H1 (cell line): ENCODE results near the gene FRAT2. TPM values are rescaled to one million over a fixed set of nuclear protein-coding genes. Genes with fewer than 3 reads are reported as not detected.

Experiments used
- CTCF ChIA-PET: fragments of 300-600 bp; sonication (Branson Sonifier 250); formaldehyde crosslinking; loops from one replicate; lab custom pipeline; 2021; ENCODE audit not compliant: partially characterized antibody; lab: Charles Lee
- POLR2A ChIA-PET: fragments of 300-600 bp; sonication (Branson Sonifier 250); formaldehyde crosslinking; loops from one replicate; lab custom pipeline; 2021; ENCODE audit warnings: inconsistent platforms; ENCODE audit not compliant: partially characterized antibody; lab: Charles Lee
- DNase-seq, 2 experiments: peaks; one replicate each; pipeline versions ENCODE4 v3.0.0 to v3.0.0-alpha.2; 2010 to 2022; ENCODE audit warnings: low spot score in 2 of 2, low read depth in 1 of 2, mixed read lengths in 1 of 2
- FAIRE-seq: peaks from 2 replicates; lab custom pipeline; 2011; peaks lifted over from hg19 to GRCh38; lab: Jason Lieb, UNC
- H2AFZ ChIP-seq: 2 replicates; pipeline ENCODE4 v1.8.1; 2012; ENCODE audit warnings: low read length, inconsistent platforms
- H2AK5ac ChIP-seq: 2 replicates; pipeline ENCODE4 v1.6.1; 2013; ENCODE audit warnings: low read depth, low read length
- H2BK120ac ChIP-seq: replicated peaks from 2 replicates; pipeline ENCODE3; 2013; ENCODE audit warnings: low read depth, low read length, inconsistent platforms
- H2BK12ac ChIP-seq: 2 replicates; pipeline ENCODE4 v1.6.1; 2013; ENCODE audit warnings: low read depth, low read length
- H2BK15ac ChIP-seq: 2 replicates; pipeline ENCODE4 v1.6.1; 2013; ENCODE audit warnings: low read length
- H2BK20ac ChIP-seq: 2 replicates; pipeline ENCODE4 v1.6.1; 2013; ENCODE audit warnings: low read length
- H2BK5ac ChIP-seq: 2 replicates; pipeline ENCODE4 v1.6.1; 2013; ENCODE audit warnings: low read depth, low read length
- H3K14ac ChIP-seq: 2 replicates; pipeline ENCODE4 v1.6.1; 2013; ENCODE audit warnings: inconsistent platforms; ENCODE audit not compliant: insufficient read length
- H3K18ac ChIP-seq: 2 replicates; pipeline ENCODE4 v1.6.1; 2013; ENCODE audit warnings: low read length; ENCODE audit errors: extremely low read depth
- H3K23ac ChIP-seq: 2 replicates; pipeline ENCODE4 v1.6.1; 2013; ENCODE audit warnings: inconsistent platforms; ENCODE audit not compliant: insufficient read length
- H3K23me2 ChIP-seq: 2 replicates; pipeline ENCODE4 v1.6.1; 2013; ENCODE audit warnings: low read depth, low read length
- H3K27ac ChIP-seq: 2 replicates; pipeline ENCODE4 v1.6.1; 2011; ENCODE audit warnings: low read depth, low read length, inconsistent platforms
- H3K27me3 ChIP-seq, 4 experiments: replicated peaks in 1 of 4; 1 replicate in 1 of 4; 2 replicates in 3 of 4; pipeline versions ENCODE4 v1.6.1 to v1.8.1; 2011 to 2013; ENCODE audit warnings: low read length in 3 of 4, mild to moderate bottlenecking in 3 of 4, inconsistent platforms in 2 of 4, mixed read lengths in 2 of 4, moderate library complexity in 1 of 4; ENCODE audit not compliant: control insufficient read depth in 3 of 4, insufficient read depth in 3 of 4; ENCODE audit errors: extremely low read depth in 1 of 4
- H3K36me3 ChIP-seq, 4 experiments: 2 replicates each; pipeline versions ENCODE4 v1.6.1 to v1.8.1; 2011 to 2013; ENCODE audit warnings: mild to moderate bottlenecking in 4 of 4, low read length in 3 of 4, moderate library complexity in 2 of 4, control low read depth in 1 of 4, inconsistent platforms in 1 of 4; ENCODE audit not compliant: insufficient read depth in 4 of 4, control insufficient read depth in 2 of 4
- H3K4ac ChIP-seq: replicated peaks from 2 replicates; pipeline ENCODE3; 2013; ENCODE audit warnings: low read length, low read depth, mixed read lengths, inconsistent platforms; ENCODE audit not compliant: insufficient read length
- H3K4me1 ChIP-seq, 4 experiments: replicated peaks in 1 of 4; 1 replicate in 1 of 4; 2 replicates in 3 of 4; pipeline versions ENCODE4 v1.6.1 to v1.8.1; 2011 to 2013; ENCODE audit warnings: low read length in 3 of 4, inconsistent platforms in 2 of 4, mixed read lengths in 1 of 4; ENCODE audit not compliant: insufficient read depth in 4 of 4, control insufficient read depth in 3 of 4
- H3K4me2 ChIP-seq, 2 experiments: 2 replicates each; pipeline versions ENCODE4 v1.6.1 to v1.8.1; 2011 to 2013; ENCODE audit warnings: low read depth in 2 of 2, low read length in 2 of 2, control low read depth in 1 of 2, inconsistent platforms in 1 of 2, mild to moderate bottlenecking in 1 of 2; ENCODE audit not compliant: insufficient read depth in 1 of 2
- H3K4me3 ChIP-seq, 4 experiments: fragments of 200-600, 300-600 bp in 1 of 4; sonication (generic), shearing (Covaris generic), sonication (Bioruptor Twin) in 1 of 4; 2 replicates each; pipeline versions ENCODE4 v1.5.1 to v1.8.1; 2011 to 2016; ENCODE audit warnings: low read length in 4 of 4, low read depth in 3 of 4, control low read depth in 2 of 4, inconsistent platforms in 2 of 4, mild to moderate bottlenecking in 2 of 4, mixed read lengths in 1 of 4, moderate library complexity in 1 of 4; ENCODE audit not compliant: insufficient read depth in 2 of 4; ENCODE audit errors: extremely low read depth in 1 of 4
- H3K56ac ChIP-seq: replicated peaks from 2 replicates; pipeline ENCODE3; 2013; ENCODE audit warnings: low read depth, mild to moderate bottlenecking, mixed read lengths, low read length, inconsistent platforms; ENCODE audit not compliant: insufficient read length
- H3K79me1 ChIP-seq: 2 replicates; pipeline ENCODE4 v1.6.1; 2013; ENCODE audit warnings: low read depth, low read length, control low read depth
- H3K79me2 ChIP-seq, 2 experiments: 2 replicates each; pipeline versions ENCODE4 v1.6.1 to v1.8.1; 2012 to 2013; ENCODE audit warnings: low read length in 2 of 2, mild to moderate bottlenecking in 2 of 2, inconsistent platforms in 1 of 2; ENCODE audit not compliant: insufficient read depth in 2 of 2, control insufficient read depth in 1 of 2
- H3K9ac ChIP-seq, 4 experiments: replicated peaks in 1 of 4; 1 replicate in 1 of 4; 2 replicates in 3 of 4; pipeline versions ENCODE4 v1.6.1 to v1.8.1; 2011 to 2013; ENCODE audit warnings: low read depth in 3 of 4, low read length in 3 of 4, control low read depth in 2 of 4, mild to moderate bottlenecking in 2 of 4, moderate library complexity in 2 of 4, inconsistent platforms in 1 of 4; ENCODE audit errors: extremely low read depth in 1 of 4
- H3K9me3 ChIP-seq, 2 experiments: 2 replicates each; pipeline versions ENCODE4 v1.6.1 to v1.8.1; 2012 to 2013; ENCODE audit warnings: mild to moderate bottlenecking in 2 of 2, moderate library complexity in 2 of 2, control low read depth in 1 of 2, inconsistent platforms in 1 of 2, low read depth in 1 of 2, low read length in 1 of 2, mixed read lengths in 1 of 2; ENCODE audit not compliant: insufficient read depth in 2 of 2
- H4K20me1 ChIP-seq, 2 experiments: replicated peaks in 1 of 2; 2 replicates each; pipeline versions ENCODE3 to v1.8.1; 2011 to 2013; ENCODE audit warnings: inconsistent platforms in 2 of 2, low read length in 2 of 2, mild to moderate bottlenecking in 1 of 2; ENCODE audit not compliant: insufficient read depth in 2 of 2, control insufficient read depth in 1 of 2
- H4K5ac ChIP-seq: 2 replicates; pipeline ENCODE4 v1.6.1; 2013; ENCODE audit warnings: low read length, low read depth, mixed read lengths, inconsistent platforms; ENCODE audit not compliant: insufficient read length
- H4K8ac ChIP-seq: 2 replicates; pipeline ENCODE4 v1.8.0; 2013; ENCODE audit warnings: mild to moderate bottlenecking, moderate library complexity, low read length, inconsistent platforms; ENCODE audit not compliant: insufficient read depth; ENCODE audit errors: extremely low read depth
- H4K91ac ChIP-seq: replicated peaks from 2 replicates; pipeline ENCODE3; 2013; ENCODE audit warnings: low read length, mixed read lengths, inconsistent platforms; ENCODE audit not compliant: insufficient read length
- ASH2L ChIP-seq: fragments of 200-600, 300-600 bp; sonication (generic); IDR thresholded peaks from one replicate; pipeline ENCODE4 v1.7.1; 2017; ENCODE audit warnings: low read length
- CBX8 ChIP-seq: fragments of 300-800, 300-1000 bp; sonication (generic); IDR thresholded peaks from 2 replicates; pipeline ENCODE4 v1.7.1; 2016; ENCODE audit warnings: low read depth, low read length, borderline replicate concordance
- CREB1 ChIP-seq: IDR thresholded peaks from 2 replicates; pipeline ENCODE4 v1.6.1; 2012; ENCODE audit warnings: inconsistent platforms
- EP300 ChIP-seq, 2 experiments: IDR thresholded peaks; 1 replicate in 1 of 2; 2 replicates in 1 of 2; pipeline ENCODE4 v1.6.1; 2011 to 2012; ENCODE audit warnings: low read depth in 2 of 2, low read length in 2 of 2, mild to moderate bottlenecking in 2 of 2, borderline replicate concordance in 1 of 2, inconsistent platforms in 1 of 2, moderate library complexity in 1 of 2
- POLR2A ChIP-seq, 2 experiments: IDR thresholded peaks; 1 replicate in 1 of 2; 2 replicates in 1 of 2; pipeline ENCODE4 v1.6.1; 2011; ENCODE audit warnings: low read depth in 2 of 2, low read length in 2 of 2, mild to moderate bottlenecking in 2 of 2; ENCODE audit errors: control extremely low read depth in 1 of 2
- POLR2AphosphoS5 ChIP-seq: IDR thresholded peaks from 2 replicates; pipeline ENCODE4 v1.6.1; 2011; ENCODE audit warnings: low read depth, low read length
- SIN3A ChIP-seq, 2 experiments: IDR thresholded peaks in 1 of 2; conservative IDR thresholded peaks in 1 of 2; 2 replicates each; pipeline ENCODE4 v1.6.1; 2011 to 2012; ENCODE audit warnings: low read length in 2 of 2, improper control_type of control experiment in 1 of 2, low read depth in 1 of 2, mild to moderate bottlenecking in 1 of 2
- TAF7 ChIP-seq: optimal IDR thresholded peaks from 2 replicates; pipeline ENCODE3; 2011; ENCODE audit warnings: low read depth, mild to moderate bottlenecking, inconsistent platforms, low read length, moderate library complexity, borderline replicate concordance
- TBP ChIP-seq: IDR thresholded peaks from 2 replicates; pipeline ENCODE4 v1.6.1; 2011; ENCODE audit warnings: low read depth, low read length, improper control_type of control experiment
- WGBS, 2 experiments: shearing (Covaris generic) in 1 of 2; methylation state at CpG; one replicate each; pipeline versions ENCODE4 v1.1.6 to v1.1.7; 2013 to 2015; ENCODE audit warnings: low lambda C conversion rate in 2 of 2, mixed read lengths in 2 of 2, inconsistent platforms in 1 of 2, low coverage in 1 of 2, missing lambda C conversion rate in 1 of 2; ENCODE audit not compliant: insufficient replicate concordance in 2 of 2, insufficient coverage in 1 of 2, insufficient read length in 1 of 2; ENCODE audit errors: extremely low coverage in 1 of 2, missing lambda C conversion rate in 1 of 2; 5-methylcytosine and 5-hydroxymethylcytosine counted together
- polyA plus RNA-seq, 7 experiments: library from polyadenylated mRNA; depleted of rRNA in 3 of 7; stranded (reverse) in 5 of 7; unstranded in 2 of 7; fragments of >200 nt in 5 of 7; fragments of 200-250 nt in 2 of 7; gene quantifications; 1 replicate in 5 of 7; 2 replicates in 1 of 7; 4 replicates in 1 of 7; pipeline versions ENCODE4 v1.2.1 to v1.2.3, GENCODE V29; 2011 to 2013; ENCODE audit warnings: missing spikeins in 2 of 7, mixed read lengths in 2 of 7
- total RNA-seq: library from RNA; stranded (reverse); fragmentation: NEBNext Ultra II Directional; extraction: Animal tissue kit (Norgen Biotek cat#: 25700); gene quantifications from 2 replicates; pipeline ENCODE4 v1.2.1, GENCODE V29; 2021
- TF ChIP-seq, protein P1 (sequence below): IDR thresholded peaks from 2 replicates; pipeline ENCODE4 v1.6.1; 2011; ENCODE audit warnings: low read depth, mild to moderate bottlenecking, low read length; ENCODE audit not compliant: insufficient read depth

Gene FRAT2
- total and polyA plus RNA-seq, 2 of the 8 experiments (the other 6 are each of a cell fraction or from before 2014, with no cell fraction given) = 47.4 to 83.0 TPM

DNA sequence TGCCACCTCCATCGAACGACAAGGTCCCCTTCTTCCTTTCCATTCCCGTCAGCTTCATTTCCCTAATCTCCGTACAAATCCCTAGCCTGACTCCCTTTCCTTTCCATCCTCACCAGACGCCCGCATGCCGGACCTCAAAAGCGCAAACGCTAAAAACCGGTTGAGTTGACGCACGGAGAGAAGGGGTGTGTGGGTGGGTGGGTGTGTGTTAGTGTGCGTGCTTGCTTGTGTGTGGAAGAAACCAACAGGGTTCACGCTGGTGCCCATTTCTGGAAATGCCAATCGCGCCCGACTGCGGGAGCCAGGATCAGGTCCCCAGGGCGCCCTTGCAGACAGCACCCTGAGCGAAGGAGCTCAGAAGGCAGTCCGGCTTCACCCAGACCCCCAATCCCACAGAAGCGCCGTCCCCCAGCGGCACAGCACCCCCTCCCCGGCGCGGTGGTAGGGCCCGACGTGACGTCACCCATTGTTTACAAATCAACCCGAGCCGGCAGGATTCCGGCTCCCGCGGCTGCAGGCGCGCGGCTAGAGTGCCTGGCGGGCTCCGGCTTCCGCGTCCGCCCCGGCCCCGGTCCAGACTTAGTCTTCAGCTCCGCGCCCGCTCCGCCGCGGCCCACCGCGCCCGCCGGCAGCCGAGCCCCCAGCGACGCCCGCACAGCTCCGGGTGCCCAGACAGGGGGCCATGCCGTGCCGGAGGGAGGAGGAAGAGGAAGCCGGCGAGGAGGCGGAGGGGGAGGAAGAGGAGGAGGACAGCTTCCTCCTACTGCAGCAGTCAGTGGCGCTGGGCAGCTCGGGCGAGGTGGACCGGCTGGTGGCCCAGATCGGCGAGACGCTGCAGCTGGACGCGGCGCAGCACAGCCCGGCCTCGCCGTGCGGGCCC, 15.5 kb downstream of the FRAT2 start, which contains the start of gene FRAT1:
Gene FRAT1 (plus strand): TSS at position 500 of the 880 bp plus-strand sequence. CDS start 183 bp downstream, at position 683.
- WGBS, 2 experiments = 1% methylated on average over 30 of the region's 79 CpGs; no CpG with 5 or more reads in 1 of the 2 experiments
- H3K9ac ChIP-seq = peak within 1 kb of the TSS; percentile 91 to 99 (median 98)
- no peak within 1 kb of the TSS for H3K23ac ChIP-seq
- H2BK12ac ChIP-seq = peak within 1 kb of the TSS; percentile 100
- no peaks in the 10 kb centered on the region for H3K9me3 ChIP-seq
- no peaks in the 10 kb centered on the region for H3K36me3 ChIP-seq
- H3K4me3 ChIP-seq = peak within 1 kb of the TSS; percentile 45 to 79 (median 70)
- no peak within 1 kb of the TSS for H3K14ac ChIP-seq
- peak within 1 kb of the TSS; percentile 96 for H4K5ac ChIP-seq
- DNase-seq (peak; percentile 65 to 95), FAIRE-seq (peak; percentile 28)
- peak within 1 kb of the TSS; percentile 99 for H3K18ac ChIP-seq
- ChIA-PET CTCF (interaction anchor here (0.6 to 2.5 kb wide), 7 partner anchors 13 to 247 kb away, joined by 3 to 28 read pairs (median 3); no protein-coding TSS in a partner anchor), POLR2A (interaction anchor here (0.8 to 3.4 kb wide), 11 partner anchors 10 to 82 kb away, joined by 3 to 61 read pairs (median 6); partner anchors contain the start of genes ARHGAP19, FRAT2 and RRP12)
- H3K79me2 ChIP-seq = no peaks in the 10 kb centered on the region
- H3K4me2 ChIP-seq = peak within 1 kb of the TSS; percentile 87 to 97
- no peak within 1 kb of the TSS; the same call in 1 of the 2 replicates for H2BK15ac ChIP-seq
- H3K56ac ChIP-seq = peak within 1 kb of the TSS; percentile 99
- peak within 1 kb of the TSS; percentile 99 for H2BK5ac ChIP-seq
- no peak within 1 kb of the TSS for H2AK5ac ChIP-seq
- H3K27ac ChIP-seq = peak within 1 kb of the TSS; percentile 100
- H3K4me1 ChIP-seq = peaks cover 0 to 15% (median 12%) of the 10 kb centered on the region in 4 experiments; a peak in 6 of 7 replicates
- peak within 1 kb of the TSS; percentile 100 for H2AFZ ChIP-seq
- H2BK20ac ChIP-seq = peak within 1 kb of the TSS; percentile 100; the same call in 1 of the 2 replicates
- peak within 1 kb of the TSS; percentile 97 for H3K4ac ChIP-seq
- H2BK120ac ChIP-seq = peak within 1 kb of the TSS; percentile 99
- H4K8ac ChIP-seq = peak within 1 kb of the TSS; percentile 100
- H3K23me2 ChIP-seq = peaks cover 19% of the 10 kb centered on the region
- H3K79me1 ChIP-seq = no peaks in the 10 kb centered on the region
- no peaks in the 10 kb centered on the region for H4K20me1 ChIP-seq
- peak within 1 kb of the TSS; percentile 100 for H4K91ac ChIP-seq
- peaks cover 6 to 23% (median 20%) of the 10 kb centered on the region in 4 experiments for H3K27me3 ChIP-seq
- peak; percentile 69 for TF ChIP-seq TAF7
- peak; percentile 24; the same call in 1 of the 2 replicates for TF ChIP-seq POLR2AphosphoS5
- peak; percentile 5 for TF ChIP-seq ASH2L
- peak in 1 of 2 experiments; percentile 97; a peak in 2 of 3 replicates for TF ChIP-seq EP300 (IDR thresholded peaks at IDR 0.05; ENCODE audit: borderline replicate concordance in 1 of 2, low read depth in 2 of 2, low read length in 2 of 2)
- TF ChIP-seq CBX8 = no peak
- peak; percentile 14 to 18; a peak in 1 of 4 replicates for TF ChIP-seq SIN3A (conservative IDR thresholded peaks at IDR 0.05 in 1 of 2, IDR thresholded peaks at IDR 0.05 in 1 of 2; ENCODE audit: low read depth in 1 of 2, low read length in 2 of 2)
- TF ChIP-seq POLR2A (IDR thresholded peaks at IDR 0.05; ENCODE audit: control extremely low read depth in 1 of 2, low read depth in 2 of 2, low read length in 2 of 2) = peak in 1 of 2 experiments; percentile 50; a peak in 1 of 3 replicates
- peak; percentile 64; the same call in 1 of the 2 replicates for TF ChIP-seq TBP
- peak; percentile 92 for TF ChIP-seq CREB1
- TF ChIP-seq, protein P1, sequence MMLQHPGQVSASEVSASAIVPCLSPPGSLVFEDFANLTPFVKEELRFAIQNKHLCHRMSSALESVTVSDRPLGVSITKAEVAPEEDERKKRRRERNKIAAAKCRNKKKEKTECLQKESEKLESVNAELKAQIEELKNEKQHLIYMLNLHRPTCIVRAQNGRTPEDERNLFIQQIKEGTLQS = no peak
